WTC11 (cell line): ENCODE data around the gene DUSP15. TPM values are rescaled to one million over a fixed set of nuclear protein-coding genes. Genes with fewer than 3 reads are reported as not detected.

Experiments used
- ATAC-seq: fragments of 200-7000 bp; cut with Tn5 transposase; 2 replicates; pipeline ENCODE4 v1.10.0; 2021; ENCODE audit warnings: mild to moderate bottlenecking, moderate library complexity
- CTCF ChIA-PET: fragments of 300-600 bp; sonication (Branson Sonifier 250); formaldehyde crosslinking; loops from one replicate; lab custom pipeline; 2021; ENCODE audit warnings: antibody characterized with exemption; lab: Charles Lee
- POLR2A ChIA-PET: fragments of 350-600 bp; sonication (Branson Sonifier 250); formaldehyde crosslinking; loops from one replicate; lab custom pipeline; 2021; ENCODE audit warnings: antibody characterized with exemption; lab: Charles Lee
- DNase-seq: peaks from one replicate; pipeline ENCODE4 v3.0.0; 2021; ENCODE audit warnings: low spot score
- H3K27ac Mint-ChIP-seq: 2 replicates; pipeline ENCODE4 v1.8.0; 2021; ENCODE audit warnings: mixed read lengths
- H3K27me3 Mint-ChIP-seq: 2 replicates; pipeline ENCODE4 v1.8.0; 2021; ENCODE audit warnings: low read depth, mild to moderate bottlenecking, moderate library complexity, mixed read lengths
- H3K36me3 Mint-ChIP-seq: 2 replicates; pipeline ENCODE4 v1.8.0; 2021; ENCODE audit warnings: mixed read lengths
- H3K4me1 Mint-ChIP-seq: 2 replicates; pipeline ENCODE4 v1.8.0; 2022; ENCODE audit warnings: mixed read lengths
- H3K4me3 Mint-ChIP-seq: 2 replicates; pipeline ENCODE4 v1.8.0; 2021; ENCODE audit warnings: mild to moderate bottlenecking, moderate library complexity, mixed read lengths
- H3K9me3 Mint-ChIP-seq: 2 replicates; pipeline ENCODE4 v1.8.0; 2021; ENCODE audit warnings: mixed read lengths
- ATF3 ChIP-seq: sonication (generic); formaldehyde crosslinking; conservative IDR thresholded peaks from 2 replicates; pipeline ENCODE4 v1.8.1; 2022; ENCODE audit warnings: mild to moderate bottlenecking, missing genetic modification reagents
- CTCF ChIP-seq: fragments of 200-600 bp; IDR thresholded peaks from 2 replicates; pipeline ENCODE4 v1.8.0; 2022; ENCODE audit warnings: antibody characterized with exemption
- ERG ChIP-seq: fragments of 250-450 bp; sonication (Bioruptor Pico); IDR thresholded peaks from 2 replicates; pipeline ENCODE4 v1.8.0; 2021; ENCODE audit warnings: mild to moderate bottlenecking
- ESRRA ChIP-seq: sonication (generic); formaldehyde crosslinking; IDR thresholded peaks from 2 replicates; pipeline ENCODE4 v1.8.1; 2022; ENCODE audit warnings: mild to moderate bottlenecking, missing genetic modification reagents, borderline replicate concordance
- ETV6 ChIP-seq: sonication (generic); formaldehyde crosslinking; IDR thresholded peaks from 2 replicates; pipeline ENCODE4 v1.8.1; 2022; ENCODE audit warnings: mild to moderate bottlenecking, missing genetic modification reagents
- IRF1 ChIP-seq: sonication (generic); formaldehyde crosslinking; IDR thresholded peaks from 2 replicates; pipeline ENCODE4 v1.8.0; 2023; ENCODE audit warnings: missing genetic modification reagents
- NFE2L1 ChIP-seq: sonication (generic); formaldehyde crosslinking; IDR thresholded peaks from 2 replicates; pipeline ENCODE4 v1.8.1; 2023; ENCODE audit warnings: missing genetic modification reagents
- NFYB ChIP-seq: sonication (generic); formaldehyde crosslinking; conservative IDR thresholded peaks from 2 replicates; pipeline ENCODE4 v1.8.0; 2022; ENCODE audit warnings: low read depth, missing genetic modification reagents
- PREB ChIP-seq: sonication (generic); formaldehyde crosslinking; IDR thresholded peaks from 2 replicates; pipeline ENCODE4 v1.8.1; 2022; ENCODE audit warnings: mild to moderate bottlenecking, missing genetic modification reagents, moderate library complexity, borderline replicate concordance
- TEAD4 ChIP-seq: sonication (generic); formaldehyde crosslinking; IDR thresholded peaks from 2 replicates; pipeline ENCODE4 v1.8.0; 2022; ENCODE audit warnings: mild to moderate bottlenecking, missing genetic modification reagents
- USF2 ChIP-seq: sonication (generic); formaldehyde crosslinking; IDR thresholded peaks from 2 replicates; pipeline ENCODE4 v1.8.1; 2023; ENCODE audit warnings: mild to moderate bottlenecking, missing genetic modification reagents, moderate library complexity
- ZBTB43 ChIP-seq: sonication (generic); formaldehyde crosslinking; IDR thresholded peaks from 2 replicates; pipeline ENCODE4 v1.8.1; 2023; ENCODE audit warnings: mild to moderate bottlenecking, missing genetic modification reagents
- ZNF232 ChIP-seq: sonication (generic); formaldehyde crosslinking; IDR thresholded peaks from 2 replicates; pipeline ENCODE4 v1.8.0; 2022; ENCODE audit warnings: mild to moderate bottlenecking, missing genetic modification reagents
- ZNF281 ChIP-seq: sonication (generic); formaldehyde crosslinking; IDR thresholded peaks from 2 replicates; pipeline ENCODE4 v1.8.0; 2023; ENCODE audit warnings: mild to moderate bottlenecking, missing genetic modification reagents
- total RNA-seq: library from RNA; stranded (reverse); gene quantifications from 3 replicates; pipeline ENCODE4 v1.2.3, GENCODE V29; 2021

The DUSP15 gene
- total RNA-seq, 1 experiment from 2014 or later = 1.7 TPM

- DNase-seq (no peak), ATAC-seq (peak; percentile 16; the same call in 1 of the 2 replicates)
- H3K27me3 Mint-ChIP-seq = no peaks in the 10 kb centered on the region
- H3K4me1 Mint-ChIP-seq = peaks cover 7% of the 10 kb centered on the region; the same call in 1 of the 2 replicates
- no peak overlapping the region for H3K4me3 Mint-ChIP-seq
- no peak overlapping the region for H3K27ac Mint-ChIP-seq
- ChIA-PET CTCF (interaction anchor here (0.5 to 5.1 kb wide), 26 partner anchors 8 to 281 kb away, joined by 3 to 33 read pairs (median 4); partner anchors contain the start of genes FOXS1 and PDRG1), POLR2A (interaction anchor here (0.8 kb wide), 1 partner anchor 194 kb away, joined by 3 read pairs; no protein-coding TSS in a partner anchor)
- TF ChIP-seq ESRRA = no peak
- no peak for TF ChIP-seq ERG (CRISPR knock-in tag)
- no peak for TF ChIP-seq IRF1 (CRISPR knock-in tag)
- TF ChIP-seq ZBTB43 = no peak
- no peak for TF ChIP-seq CTCF
- no peak for TF ChIP-seq NFYB
- no peak for TF ChIP-seq ZNF232 (CRISPR knock-in tag)
- TF ChIP-seq ATF3 = no peak
- TF ChIP-seq TEAD4 (CRISPR knock-in tag) = no peak
- no peak for TF ChIP-seq NFE2L1 (CRISPR knock-in tag)
- no peak for TF ChIP-seq ETV6
- no peak for TF ChIP-seq PREB (CRISPR knock-in tag)
- no peak for TF ChIP-seq ZNF281 (CRISPR knock-in tag)
- TF ChIP-seq USF2 (CRISPR knock-in tag) = no peak
- H3K36me3 Mint-ChIP-seq = no peaks in the 10 kb centered on the region
- H3K9me3 Mint-ChIP-seq = no peaks in the 10 kb centered on the region
Observed at GRCh38 chr20:31823360-31824124, 46.8 kb downstream of the DUSP15 start.
